ENCODE measurements around the gene RNMT.
A peak's percentile ranks its signal among the peaks of the same experiment; 100 is the strongest.
"Not testable (repeated sequence)": the region's sequence is repeated elsewhere in the genome, so short reads cannot be mapped to it uniquely, and the experiment has no call there.

The RNMT gene

GRCh38 chr18:13745696-13746095, 19.2 kb downstream of the RNMT start:
- no peak for DNase-seq

DNA sequence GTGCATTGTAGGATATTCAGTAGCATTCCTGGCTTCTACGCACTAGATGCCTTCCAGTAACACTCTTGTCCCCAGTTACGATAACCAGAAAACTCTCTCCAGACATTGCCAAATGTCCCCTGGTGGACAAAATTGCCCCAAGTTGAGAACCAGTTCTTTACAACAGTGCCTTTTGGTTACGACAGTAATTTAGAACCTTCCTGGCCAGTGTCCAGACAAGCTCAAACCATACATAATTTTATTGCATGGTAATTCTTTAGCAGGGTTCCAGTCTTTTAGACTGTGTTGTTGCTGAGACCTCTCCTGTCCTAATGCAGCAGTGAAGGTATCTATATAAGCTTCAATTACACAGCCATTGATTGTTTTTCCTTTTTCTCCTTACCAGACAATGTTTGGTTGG, 20.2 kb downstream of the RNMT start:
- no peak for DNase-seq

GRCh38 chr18:13751599-13751998, 25.1 kb downstream of the RNMT start:
- not testable (repeated sequence) for DNase-seq

DNA sequence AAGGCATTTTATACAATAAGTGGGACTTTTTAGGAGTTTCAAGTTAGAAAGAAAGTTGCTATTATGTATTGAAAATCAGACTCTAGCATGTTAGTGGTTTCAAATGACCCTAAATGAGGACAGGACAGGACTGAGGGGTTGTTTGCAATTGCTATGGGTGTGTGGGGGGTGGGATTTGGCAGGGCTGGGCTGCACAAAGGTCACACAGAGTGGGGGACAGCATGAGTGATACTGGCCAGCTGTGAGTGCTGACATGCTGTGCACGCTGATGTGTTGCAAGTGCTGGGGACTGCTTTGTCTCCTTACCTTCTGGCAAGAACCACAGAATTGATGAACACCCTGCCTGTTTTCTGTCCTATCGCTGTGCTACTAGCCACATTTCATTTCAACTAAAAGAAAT, 29.8 kb downstream of the RNMT start:
- DNase-seq = no peak

- DNase-seq = no peak
Measured at GRCh38 chr18:13756671-13757070, 30.2 kb downstream of the RNMT start.

DNA sequence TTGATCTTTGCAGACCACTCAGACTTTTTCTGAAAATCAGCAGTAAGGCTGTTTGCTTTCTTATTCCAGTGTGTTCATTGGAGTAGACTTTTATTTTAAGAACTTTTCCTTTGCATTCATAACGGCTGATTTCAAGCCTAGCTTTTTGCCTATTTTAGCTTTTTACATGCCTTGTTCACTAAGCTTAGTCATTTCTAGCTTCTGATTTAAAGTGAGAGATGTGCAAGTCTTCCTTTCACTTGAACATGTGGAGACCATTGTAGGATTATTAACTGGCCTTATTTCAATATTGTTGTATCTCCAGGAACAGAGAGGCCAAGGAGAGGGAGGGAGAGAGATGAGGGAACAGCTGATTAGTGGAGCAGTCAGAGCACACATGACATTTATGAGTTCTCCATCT, 32.1 kb downstream of the RNMT start:
- no peak for DNase-seq

DNA sequence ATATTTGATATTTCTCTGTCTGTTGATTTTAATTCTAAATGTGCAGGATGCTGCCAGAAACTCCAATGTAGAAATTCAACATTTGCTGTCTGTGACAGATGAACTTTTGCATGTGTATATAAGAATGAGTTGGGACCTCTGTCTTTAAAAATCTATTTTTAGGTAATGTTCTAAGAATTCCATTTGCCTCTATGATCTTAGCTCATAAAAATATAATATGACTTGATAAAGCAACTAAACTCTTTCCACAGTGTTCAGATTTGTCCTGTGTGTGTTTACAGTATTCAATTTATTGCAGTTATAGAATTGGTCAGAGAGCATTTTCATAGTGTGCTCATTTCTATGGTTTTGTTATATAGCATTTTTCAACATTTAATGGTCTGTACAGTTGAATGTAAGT, 33.6 kb downstream of the RNMT start:
- DNase-seq = no peak

GRCh38 chr18:13762690-13763439, 36.4 kb downstream of the RNMT start:
- no peak for DNase-seq

DNA sequence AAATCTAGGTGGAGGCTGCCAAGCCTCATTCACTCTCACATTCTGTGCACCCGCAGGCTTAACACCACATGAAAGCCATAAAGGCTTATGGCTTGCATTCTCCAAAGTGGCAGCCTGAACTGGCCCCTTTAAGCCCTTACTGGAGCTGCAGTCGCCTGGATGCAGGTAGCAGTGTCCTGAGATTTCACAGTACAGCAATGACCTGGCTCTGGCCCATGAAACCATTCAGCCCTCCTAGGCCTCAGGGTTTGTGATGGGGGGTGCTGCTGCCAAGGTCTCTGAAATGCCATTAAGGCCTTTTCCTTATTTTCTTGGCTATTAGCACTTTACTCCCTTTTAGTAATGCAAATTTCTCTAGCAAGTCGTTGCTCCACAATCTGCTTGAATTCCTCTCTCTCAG, 48.6 kb downstream of the RNMT start:
- no peak for DNase-seq

DNA sequence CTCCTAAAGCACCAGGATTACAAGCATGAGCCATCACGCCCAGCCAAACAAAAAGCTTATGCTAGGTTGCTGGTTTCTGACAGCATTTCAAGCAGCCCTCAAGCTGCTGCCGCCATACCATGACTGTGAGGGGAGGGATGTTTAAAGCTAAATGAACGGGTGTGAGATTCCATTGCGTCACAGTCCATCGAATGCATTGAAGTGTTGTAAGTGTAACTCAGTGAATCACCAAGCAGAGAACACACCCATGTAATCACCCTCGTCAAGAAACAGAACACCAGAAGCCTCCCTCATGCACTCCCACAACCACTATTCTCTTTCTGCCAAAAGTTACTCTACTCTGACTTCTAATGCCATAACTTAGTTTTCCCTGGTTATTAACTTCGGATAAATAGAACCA, 64.7 kb downstream of the RNMT start:
- DNase-seq = no peak

DNA sequence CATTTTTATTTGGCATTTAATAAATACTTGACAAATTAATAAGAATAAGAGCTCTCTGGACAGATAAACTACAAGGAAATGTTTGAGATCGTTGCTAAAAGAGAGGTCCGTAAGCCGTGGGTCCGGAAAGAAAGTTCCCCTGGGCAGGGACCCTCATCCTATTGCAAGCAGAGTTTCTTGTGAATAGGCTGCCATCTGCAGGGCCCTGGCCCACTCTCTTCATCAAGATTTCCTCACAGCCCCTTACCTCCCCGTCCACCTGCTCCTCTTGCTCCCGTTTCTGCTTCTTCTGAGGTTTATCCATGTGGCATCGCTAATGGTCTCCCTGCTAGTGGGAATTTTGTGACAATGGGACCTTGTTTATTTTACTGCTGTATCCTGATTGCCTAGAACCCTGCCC, 67.3 kb downstream of the RNMT start:
- DNase-seq = no peak

- no peak for DNase-seq
Measured at GRCh38 chr18:13796515-13796914, 70.0 kb downstream of the RNMT start.

GRCh38 chr18:13797157-13797611, 70.7 kb downstream of the RNMT start:
- no peak for DNase-seq

DNA sequence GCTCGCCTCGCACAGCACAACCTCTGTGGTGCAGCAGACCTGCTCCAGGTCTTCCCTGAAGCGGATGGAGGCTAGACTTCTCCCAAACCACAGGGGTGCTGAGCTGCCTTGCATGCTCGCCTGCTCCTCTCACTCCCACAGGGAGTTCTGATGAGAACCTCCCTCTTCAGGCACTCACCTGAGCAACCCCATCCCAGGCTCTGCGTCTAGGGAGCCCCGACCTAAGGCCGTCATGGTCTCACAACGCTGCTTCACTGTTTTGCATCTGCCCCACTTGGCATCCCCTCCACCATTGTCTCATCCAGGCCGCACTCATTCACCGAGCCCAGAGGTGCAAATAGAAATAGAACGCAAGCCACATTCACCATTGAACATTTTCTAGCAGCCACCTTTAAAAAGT, 72.9 kb downstream of the RNMT start:
- no peak for DNase-seq

GRCh38 chr18:13800505-13801259, 74.2 kb downstream of the RNMT start:
- peak; percentile 7 for DNase-seq

DNA sequence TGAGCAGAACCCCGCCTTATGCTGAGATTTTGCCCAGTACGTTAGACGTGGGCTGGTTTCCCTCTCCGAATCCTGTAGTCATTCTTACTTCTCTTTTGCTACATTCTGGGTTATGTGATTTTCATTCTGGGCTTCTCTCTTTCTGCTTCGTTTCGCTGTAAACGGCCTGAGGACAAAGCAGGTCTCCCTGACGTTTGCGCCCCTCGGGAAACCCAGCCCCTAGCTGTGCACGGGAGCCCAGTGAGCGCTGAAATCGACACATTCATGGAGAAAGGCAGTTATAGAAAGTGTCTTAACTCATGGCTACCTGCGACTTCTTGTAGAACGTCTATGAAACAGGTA, 74.8 kb downstream of the RNMT start:
- DNase-seq = no peak

DNA sequence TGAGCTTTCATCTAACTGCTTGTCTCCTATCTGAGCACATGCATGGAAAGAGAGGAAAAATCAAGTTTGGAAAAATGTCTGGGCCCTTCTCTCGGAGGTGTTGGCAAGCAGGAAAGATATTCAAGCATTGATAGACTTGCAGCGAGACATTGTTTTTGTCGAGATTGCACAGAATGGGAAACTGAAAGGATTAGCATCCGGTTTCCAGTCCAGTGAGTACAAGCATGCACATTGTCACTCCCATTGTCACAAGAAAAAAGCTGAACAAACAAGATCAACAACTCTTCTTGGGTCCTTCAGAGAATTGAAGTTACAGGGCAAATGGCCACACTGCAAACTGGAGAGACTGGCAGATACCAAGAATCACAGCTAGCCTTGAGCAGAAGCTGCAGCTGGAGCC, 77.8 kb downstream of the RNMT start:
- no peak for DNase-seq

DNA sequence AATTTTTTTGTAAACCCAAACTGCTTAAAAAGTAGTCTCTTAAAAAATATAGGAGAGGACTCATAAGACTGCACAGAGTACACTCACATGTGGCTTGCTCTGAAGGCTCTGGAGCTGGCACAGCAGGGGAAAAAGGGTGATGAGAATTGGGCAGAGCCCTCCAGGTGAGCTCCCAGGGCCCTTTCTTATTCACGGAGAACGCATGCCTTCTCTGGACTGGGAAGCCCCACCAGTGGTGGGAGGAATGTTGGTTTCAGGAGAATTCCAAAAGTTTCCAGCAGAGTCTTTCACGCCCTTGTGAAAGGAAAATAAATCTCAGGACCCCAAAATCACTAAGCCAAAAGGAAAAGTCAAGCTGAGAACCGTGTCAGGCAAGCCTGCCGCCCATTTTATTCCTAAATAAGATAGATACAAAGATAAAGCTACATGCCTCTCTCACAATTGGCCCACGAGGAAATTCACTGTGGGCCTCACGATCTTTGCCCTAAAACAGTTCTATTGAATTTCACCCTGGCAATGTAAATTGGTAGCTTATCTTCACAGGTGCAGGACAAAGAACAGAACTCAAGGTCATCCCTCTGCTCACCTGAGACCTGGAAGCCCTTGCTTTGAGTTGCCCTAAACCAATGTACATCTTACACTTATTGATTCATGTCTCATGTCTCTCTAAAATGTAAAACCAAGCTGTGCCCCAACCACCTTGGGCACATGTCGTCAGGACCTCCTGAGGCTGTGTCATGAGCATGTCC, 82.0 kb downstream of the RNMT start:
- DNase-seq = no peak

GRCh38 chr18:13809043-13809430, 82.6 kb downstream of the RNMT start:
- DNase-seq = no peak

DNA sequence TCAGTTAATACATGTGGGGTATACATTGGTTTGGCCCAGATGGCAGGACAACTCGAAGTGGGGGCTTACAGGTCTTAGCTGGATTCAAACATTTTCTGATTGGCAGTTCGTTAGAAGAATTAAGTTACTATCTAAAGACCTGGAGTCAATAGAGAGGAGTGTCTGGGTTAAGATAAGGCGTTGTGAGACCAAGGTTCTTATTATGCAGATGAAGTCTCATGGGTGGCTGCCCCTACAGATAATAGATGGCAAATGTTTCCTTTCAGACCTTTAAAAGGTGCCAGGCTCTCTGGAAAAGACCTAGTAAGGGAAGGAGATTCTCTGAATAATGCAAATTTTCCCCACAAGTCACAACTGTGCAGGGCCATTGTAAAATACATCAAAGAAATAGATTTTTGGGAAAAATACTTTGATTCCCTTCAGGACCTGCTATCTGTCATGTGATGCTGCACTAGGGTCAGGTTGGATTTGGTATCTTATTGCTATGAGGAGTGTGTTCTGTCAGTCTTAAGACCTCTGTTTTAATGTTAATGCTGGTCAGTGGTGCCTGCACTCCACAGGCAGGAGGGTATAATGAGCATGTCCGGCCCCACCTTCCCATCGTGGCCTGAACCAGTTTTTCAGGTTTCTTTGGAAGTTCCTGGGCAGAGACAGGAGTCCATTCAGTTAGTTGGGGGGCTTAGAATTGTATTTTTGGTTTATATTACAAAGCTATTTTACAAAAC, 83.2 kb downstream of the RNMT start:
- DNase-seq = no peak

DNA sequence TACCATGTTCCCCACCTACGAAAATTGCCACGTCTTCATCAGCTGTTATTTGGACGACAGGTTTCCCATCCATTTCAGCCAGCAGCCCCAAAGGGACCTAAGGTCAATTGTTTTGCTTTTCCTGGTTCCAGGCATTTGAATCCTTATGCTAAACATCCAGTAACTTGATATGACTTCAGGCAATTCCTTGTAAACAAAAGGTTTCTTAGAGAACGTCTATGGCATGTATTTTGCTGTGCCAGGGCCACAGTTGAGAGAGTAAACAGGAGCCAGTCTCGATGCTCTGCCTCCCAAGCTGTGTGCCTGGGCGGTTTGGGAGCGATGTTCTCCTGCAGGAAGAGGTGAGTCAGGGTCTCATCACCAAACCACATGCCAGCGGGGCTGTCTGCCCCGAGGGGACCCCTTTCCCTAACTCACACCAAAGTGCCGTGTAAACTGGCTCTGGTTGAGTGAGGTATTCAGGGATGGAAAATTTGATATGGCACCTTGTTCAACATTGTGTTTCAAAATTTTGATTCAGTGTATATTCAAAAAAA, 84.5 kb downstream of the RNMT start:
- DNase-seq = no peak

GRCh38 chr18:13811993-13812392, 85.5 kb downstream of the RNMT start:
- no peak for DNase-seq

DNA sequence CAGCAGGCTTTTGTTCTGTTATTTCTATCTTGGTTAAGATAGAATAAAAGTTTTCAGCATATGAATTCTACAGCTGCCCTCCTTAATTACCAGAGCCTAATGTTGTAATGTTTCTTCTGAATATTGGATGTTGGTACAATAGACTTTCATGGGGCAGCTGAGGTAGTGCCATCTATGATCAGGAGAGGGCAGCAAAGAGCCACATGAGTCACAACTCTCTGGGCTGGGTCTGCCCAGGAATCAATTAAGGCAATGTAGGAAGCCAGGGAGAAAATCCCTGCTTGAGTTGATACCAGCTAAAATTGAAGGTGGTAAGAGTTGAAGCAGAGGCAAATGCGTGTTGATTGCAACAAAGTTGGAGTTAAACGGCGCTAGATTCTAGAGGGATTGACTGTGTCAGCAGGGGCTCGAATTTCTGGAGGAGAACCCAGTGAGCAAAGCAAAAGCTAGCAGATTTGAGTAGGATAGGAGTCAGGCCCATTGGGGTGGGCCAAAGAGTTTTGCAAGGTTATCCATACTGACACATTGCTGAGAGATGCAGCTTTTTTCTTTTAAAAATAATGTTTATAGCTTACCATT, 86.9 kb downstream of the RNMT start:
- DNase-seq = peak; percentile 64
